ENCODE measurements around the gene DDX25.

- no peak for TF ChIP-seq EZH2 (IDR thresholded peaks at IDR 0.05; ENCODE audit: borderline replicate concordance, low read length)
- TF ChIP-seq, protein P1, sequence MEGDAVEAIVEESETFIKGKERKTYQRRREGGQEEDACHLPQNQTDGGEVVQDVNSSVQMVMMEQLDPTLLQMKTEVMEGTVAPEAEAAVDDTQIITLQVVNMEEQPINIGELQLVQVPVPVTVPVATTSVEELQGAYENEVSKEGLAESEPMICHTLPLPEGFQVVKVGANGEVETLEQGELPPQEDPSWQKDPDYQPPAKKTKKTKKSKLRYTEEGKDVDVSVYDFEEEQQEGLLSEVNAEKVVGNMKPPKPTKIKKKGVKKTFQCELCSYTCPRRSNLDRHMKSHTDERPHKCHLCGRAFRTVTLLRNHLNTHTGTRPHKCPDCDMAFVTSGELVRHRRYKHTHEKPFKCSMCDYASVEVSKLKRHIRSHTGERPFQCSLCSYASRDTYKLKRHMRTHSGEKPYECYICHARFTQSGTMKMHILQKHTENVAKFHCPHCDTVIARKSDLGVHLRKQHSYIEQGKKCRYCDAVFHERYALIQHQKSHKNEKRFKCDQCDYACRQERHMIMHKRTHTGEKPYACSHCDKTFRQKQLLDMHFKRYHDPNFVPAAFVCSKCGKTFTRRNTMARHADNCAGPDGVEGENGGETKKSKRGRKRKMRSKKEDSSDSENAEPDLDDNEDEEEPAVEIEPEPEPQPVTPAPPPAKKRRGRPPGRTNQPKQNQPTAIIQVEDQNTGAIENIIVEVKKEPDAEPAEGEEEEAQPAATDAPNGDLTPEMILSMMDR (IDR thresholded peaks at IDR 0.05; ENCODE audit: low read length): peak; percentile 53
These were observed 32.7 kb upstream of the DDX25 start for GRCh38 chr11:125871391-125872137.
